22Rv1 (cell line): ENCODE measurements around the gene PAQR5.

Experiments
- ZFX ChIP-seq: fragments of 450-650 bp; IDR thresholded peaks from 2 replicates; pipeline ENCODE4 v1.6.1; 2017; ENCODE audit warnings: antibody characterized with exemption, borderline replicate concordance
- TF ChIP-seq, protein P1 (sequence below): fragments of 450-650 bp; IDR thresholded peaks from 2 replicates; pipeline ENCODE4 v1.5.1; 2017; ENCODE audit warnings: mild to moderate bottlenecking

DNA sequence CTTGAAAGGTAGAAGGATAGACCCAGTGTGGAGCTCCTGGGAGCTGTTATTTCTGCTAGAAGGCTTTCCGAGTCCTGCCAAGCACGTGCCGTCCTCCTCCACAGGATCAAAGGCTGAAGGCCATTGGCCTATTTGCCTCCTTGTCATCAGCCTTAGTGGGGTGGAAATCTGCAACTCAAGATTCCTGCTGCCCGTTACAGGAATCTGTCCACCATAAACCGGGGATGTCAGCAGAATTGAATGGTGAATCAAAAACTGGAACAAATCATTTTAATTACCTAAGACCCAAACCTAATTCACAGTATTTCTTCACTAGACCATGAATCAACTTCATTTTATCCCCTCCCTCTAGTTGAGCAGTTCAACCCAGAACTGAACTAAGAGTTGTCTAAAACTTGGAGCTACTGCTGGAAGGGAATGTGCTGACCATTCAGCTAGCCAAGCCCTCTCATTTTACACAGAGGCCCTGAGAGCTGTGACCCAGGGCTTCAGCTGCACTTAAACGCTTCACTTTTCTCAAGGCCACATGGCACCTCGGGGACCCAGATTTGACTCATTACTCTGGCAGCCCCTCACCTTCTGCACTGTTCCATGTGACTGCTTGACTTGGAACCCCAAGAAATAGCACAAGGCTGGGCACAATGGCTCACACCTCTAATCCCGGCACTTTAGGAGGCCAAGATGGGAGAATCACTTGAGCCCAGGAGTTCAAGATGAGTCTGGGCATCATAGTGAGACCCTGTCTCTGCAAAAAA is 78.7 kb downstream of the PAQR5 start:
- TF ChIP-seq, protein P1, sequence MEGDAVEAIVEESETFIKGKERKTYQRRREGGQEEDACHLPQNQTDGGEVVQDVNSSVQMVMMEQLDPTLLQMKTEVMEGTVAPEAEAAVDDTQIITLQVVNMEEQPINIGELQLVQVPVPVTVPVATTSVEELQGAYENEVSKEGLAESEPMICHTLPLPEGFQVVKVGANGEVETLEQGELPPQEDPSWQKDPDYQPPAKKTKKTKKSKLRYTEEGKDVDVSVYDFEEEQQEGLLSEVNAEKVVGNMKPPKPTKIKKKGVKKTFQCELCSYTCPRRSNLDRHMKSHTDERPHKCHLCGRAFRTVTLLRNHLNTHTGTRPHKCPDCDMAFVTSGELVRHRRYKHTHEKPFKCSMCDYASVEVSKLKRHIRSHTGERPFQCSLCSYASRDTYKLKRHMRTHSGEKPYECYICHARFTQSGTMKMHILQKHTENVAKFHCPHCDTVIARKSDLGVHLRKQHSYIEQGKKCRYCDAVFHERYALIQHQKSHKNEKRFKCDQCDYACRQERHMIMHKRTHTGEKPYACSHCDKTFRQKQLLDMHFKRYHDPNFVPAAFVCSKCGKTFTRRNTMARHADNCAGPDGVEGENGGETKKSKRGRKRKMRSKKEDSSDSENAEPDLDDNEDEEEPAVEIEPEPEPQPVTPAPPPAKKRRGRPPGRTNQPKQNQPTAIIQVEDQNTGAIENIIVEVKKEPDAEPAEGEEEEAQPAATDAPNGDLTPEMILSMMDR = no peak
- TF ChIP-seq ZFX = no peak
